GM12873 (cell line): ENCODE measurements around the gene DNLZ.

Experiments
- CTCF ChIP-seq: IDR thresholded peaks from 2 replicates; pipeline ENCODE4 v1.5.1; 2012; ENCODE audit warnings: low read depth, mild to moderate bottlenecking, moderate library complexity, low read length, control low read depth; ENCODE audit not compliant: insufficient read depth; ENCODE audit errors: missing control alignments

The DNLZ gene

GRCh38 chr9:136334541-136334940 is 29.0 kb downstream of the DNLZ start:
- no peak for TF ChIP-seq CTCF

GRCh38 chr9:136333486-136333885 is 30.1 kb downstream of the DNLZ start:
- TF ChIP-seq CTCF, result no peak

- TF ChIP-seq CTCF, result no peak
These were observed 30.5 kb downstream of the DNLZ start for GRCh38 chr9:136333045-136333444.

GRCh38 chr9:136332482-136332983 is 31.0 kb downstream of the DNLZ start:
- TF ChIP-seq CTCF, result no peak

- TF ChIP-seq CTCF, result no peak
These were observed 31.7 kb downstream of the DNLZ start for GRCh38 chr9:136331556-136332481.

- no peak for TF ChIP-seq CTCF
These were observed 32.5 kb downstream of the DNLZ start for GRCh38 chr9:136331030-136331429.

GRCh38 chr9:136330406-136330990 is 33.0 kb downstream of the DNLZ start:
- TF ChIP-seq CTCF, result no peak
